A172 (cell line): ENCODE results near the gene ZNF280B. TPM values are rescaled to one million over a fixed set of nuclear protein-coding genes. Genes with fewer than 3 reads are reported as not detected.

Experiments
- DNase-seq: peaks from one replicate; pipeline ENCODE4 v3.0.0-alpha.2; 2015; ENCODE audit warnings: low spot score
- total RNA-seq: library from RNA; depleted of rRNA; stranded (reverse); fragments of >200 nt; shearing (Covaris generic); gene quantifications from 2 replicates; pipeline ENCODE4 v1.2.3, GENCODE V29; 2014; rRNA removed

Gene ZNF280B, protein sequence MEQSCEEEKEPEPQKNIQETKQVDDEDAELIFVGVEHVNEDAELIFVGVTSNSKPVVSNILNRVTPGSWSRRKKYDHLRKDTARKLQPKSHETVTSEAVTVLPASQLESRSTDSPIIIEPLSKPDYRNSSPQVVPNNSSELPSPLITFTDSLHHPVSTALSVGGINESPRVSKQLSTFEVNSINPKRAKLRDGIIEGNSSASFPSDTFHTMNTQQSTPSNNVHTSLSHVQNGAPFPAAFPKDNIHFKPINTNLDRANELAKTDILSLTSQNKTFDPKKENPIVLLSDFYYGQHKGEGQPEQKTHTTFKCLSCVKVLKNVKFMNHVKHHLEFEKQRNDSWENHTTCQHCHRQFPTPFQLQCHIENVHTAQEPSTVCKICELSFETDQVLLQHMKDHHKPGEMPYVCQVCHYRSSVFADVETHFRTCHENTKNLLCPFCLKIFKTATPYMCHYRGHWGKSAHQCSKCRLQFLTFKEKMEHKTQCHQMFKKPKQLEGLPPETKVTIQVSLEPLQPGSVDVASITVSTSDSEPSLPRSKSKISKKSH
- 3.0 TPM in 2 replicates for total RNA-seq

DNA sequence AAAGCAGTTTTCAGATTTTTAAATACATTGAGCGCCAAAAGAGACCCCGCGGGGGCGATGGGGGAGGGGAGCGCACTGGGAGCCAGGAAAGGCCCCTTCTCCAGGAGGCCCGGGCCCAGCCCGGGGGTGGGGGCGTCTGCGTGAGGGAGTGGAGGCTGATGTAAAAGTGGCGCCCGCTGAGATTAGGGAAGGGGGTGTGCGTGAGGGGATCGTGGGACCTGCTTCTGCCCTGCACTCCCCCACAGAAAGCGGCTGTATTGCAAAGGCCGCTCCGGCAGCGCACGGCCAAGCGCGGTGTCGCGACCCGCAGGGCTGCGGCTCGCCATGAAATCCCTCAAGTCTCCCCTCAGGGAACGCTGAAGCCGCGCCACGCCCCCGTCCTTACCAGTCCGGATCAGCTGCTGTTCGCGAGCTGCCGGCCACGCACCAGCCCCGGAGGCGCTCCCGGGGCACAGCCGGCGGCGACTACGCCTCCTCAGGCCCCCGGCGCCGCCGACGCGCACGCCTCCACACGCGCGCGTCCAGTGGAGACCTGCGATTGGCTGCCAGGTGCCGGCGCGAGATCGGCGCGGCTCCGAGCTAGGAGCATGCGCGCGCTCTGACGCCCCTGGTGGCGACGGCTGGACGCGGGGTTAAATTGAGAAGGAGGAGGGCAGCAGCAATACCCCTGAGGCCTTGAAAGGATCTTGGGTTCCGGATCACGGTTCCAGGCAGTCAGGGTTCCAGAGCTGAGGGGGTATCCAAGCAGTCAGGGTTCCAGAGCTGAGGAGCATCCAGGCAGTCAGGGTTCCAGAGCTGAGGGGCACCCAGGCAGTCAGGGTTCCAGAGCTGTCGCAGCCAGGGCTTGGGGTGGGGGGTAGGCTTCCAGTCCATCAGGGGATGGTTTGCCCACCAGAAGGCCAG, at the start of gene ZNF280B:
Gene ZNF280B (minus strand): TSS at position 469 of the 903 bp plus-strand sequence. CDS start 19,344 bp downstream, outside the sequence.
- peak; percentile 55 for DNase-seq

DNA sequence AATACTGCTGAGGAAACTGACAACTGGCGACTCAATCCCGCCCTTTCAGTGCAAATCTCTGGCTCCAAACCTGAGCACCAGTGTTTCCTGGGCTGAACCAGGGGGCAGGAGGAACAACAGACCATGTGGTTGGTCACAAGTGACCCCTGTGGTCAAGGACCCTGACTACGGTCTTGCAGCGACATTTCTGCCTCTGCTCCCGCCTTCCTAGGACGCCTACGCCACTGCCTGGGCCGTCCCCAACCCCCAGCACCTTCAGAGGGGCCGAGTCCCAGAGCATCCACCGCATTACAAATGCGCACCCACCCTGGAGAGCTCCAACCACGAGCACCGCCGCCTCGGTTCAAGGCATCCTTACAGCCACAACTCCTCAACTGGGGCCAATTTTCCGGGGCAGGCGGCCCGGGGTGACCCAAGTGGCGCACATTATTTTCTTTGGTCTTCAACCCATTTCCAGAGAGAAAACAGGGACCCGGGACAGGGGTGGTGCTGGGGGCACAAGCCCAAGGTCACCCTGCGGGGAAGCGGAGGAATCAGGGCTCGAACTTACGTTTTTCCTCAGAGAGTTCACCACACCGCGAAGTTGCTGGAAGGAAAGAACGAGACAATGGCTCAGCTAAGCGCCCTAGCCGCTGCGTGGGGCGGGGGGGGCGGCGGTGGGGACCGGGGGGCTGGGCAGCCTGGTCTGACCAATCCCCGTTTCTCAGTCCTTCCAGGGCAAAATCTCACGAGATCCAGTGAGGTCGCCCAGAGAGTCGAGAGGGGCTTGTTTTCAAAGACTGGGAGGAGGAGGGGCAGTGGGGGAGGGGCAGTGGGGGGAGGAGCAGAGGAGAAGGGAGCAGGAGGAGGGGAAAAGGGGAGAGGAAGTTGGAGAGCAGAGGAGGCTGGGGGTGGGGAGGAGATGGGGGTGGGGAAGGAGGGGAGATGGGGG, 48.7 kb upstream of the ZNF280B start:
- no peak for DNase-seq

DNA sequence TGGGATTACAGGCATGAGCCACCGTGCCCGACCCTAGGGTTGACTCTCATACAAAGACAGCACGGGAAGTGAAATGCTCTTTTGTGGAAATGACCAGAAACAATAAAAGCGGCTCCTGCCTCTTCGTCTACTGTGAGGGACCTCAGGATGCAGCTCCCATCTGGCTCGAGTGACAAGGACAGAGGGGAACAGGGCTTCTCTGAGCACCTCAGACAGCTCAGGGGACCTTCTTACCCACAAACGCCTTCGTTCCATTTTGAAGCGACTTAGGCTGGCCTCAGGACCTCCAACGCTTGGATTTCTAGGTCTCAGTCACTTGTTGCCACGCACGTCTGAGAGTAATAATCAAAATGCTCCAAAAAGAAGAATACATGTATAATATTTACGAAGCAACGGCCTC, 48.0 kb upstream of the ZNF280B start:
- no peak for DNase-seq

DNA sequence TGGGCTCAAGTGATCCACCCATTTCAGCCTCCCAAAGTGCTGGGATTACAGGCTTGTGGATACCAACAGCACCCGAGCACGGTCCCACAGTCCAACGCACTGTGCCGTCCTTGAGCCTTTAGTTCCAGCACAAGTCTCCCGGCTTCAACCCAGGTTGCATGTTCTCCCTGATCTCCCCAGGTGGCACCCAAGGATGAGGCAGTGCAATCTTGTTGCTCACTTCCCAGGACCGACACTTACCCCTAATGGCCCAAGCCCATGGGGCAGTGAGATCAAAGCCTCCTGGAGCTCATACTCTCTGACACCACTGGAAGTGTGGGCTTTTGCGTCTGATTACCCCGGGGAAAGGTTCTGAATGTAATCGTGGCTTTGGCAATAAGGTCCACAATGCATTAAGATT, 47.1 kb upstream of the ZNF280B start:
- DNase-seq, result no peak

DNA sequence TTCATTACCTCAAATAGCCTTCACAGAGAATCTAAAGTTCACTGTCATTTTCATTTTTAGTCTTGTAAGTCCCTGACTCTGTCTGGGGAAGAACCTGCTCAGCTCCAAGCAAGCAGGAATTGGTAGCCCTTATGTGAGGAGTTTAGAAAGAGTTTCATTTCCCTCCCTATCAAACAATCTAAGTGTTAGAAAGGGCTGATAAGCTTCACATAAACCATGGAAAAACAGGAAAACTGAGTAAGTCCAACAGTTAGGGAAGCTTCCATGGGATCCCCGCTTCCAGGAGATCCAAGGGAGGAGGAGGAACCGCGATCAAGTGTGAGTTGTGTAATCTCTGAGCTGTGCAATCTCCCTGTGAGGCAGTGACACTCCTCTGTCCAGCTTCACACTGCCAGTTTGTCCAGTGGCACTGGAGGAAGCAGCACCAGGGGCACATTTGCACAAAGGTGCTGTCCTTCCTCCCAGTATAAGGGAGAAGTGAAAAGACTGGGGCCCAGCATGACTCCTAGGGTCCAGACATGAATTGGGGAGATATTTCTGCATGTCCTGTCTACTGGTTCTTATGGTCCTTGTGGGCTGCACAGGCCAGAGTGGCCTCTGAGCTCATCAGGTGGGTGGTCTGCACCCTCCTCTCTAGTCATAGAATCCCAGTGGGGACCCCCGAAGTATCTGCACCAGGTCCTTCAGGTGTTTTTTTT, 46.2 kb upstream of the ZNF280B start:
- DNase-seq, result no peak

DNA sequence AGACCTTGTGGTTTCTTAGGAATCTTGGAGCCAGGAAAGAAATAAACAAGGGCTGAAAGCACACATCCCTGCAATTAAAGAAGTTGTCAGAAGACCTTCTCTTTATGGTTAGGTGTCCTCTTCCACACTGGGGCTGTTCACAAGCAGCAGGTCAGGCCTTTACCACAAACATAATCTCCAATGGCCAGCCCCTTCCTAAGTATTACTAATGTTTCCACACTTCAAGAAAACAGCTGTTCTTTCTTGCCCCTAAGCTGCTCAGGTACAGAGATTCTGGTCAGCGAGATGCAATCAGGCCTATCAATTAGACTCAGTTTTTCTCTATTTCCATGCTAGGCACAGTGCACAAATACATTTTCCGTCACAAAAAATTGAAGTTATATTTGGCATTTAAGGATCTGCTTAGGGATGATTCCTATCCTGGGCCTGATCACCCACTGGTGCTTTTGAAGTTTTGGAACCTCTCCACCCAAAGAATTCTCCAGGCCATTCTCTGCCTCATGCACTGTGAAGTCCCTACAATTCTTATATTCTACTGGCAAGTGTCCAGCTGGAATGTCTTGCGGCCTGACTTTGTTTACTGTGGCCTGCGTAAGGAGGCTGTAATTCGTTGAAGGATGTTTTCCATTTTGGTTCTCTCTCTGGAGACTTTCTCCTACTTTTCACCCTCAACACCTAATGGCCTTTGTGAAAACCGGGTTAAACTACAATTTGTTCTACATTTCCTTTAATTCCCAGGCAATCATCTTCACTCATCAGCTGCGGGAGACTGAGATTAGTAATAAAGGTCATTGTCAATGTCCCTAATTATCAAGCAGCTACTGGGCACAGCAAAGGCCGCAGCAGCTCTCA, 45.4 kb upstream of the ZNF280B start:
- no peak for DNase-seq

DNA sequence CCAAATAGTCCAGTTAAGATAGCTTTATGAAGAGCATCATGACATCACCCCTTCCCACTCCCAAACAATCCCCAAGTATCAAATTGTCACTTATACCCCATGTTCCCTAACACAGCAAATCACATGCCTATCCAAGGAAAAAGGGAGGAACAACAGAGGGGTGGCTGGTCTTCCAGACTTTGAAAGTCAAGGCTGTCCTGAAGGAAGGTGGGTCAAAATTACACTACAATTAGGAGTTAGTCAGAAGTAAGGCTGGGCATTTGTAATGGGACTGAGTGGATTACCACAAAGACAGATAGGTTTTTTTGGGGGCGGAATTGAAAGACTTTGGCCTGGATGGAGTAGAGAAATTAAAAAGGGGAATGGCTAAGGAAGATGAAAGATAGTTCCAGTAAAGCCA, 44.6 kb upstream of the ZNF280B start:
- no peak for DNase-seq

DNA sequence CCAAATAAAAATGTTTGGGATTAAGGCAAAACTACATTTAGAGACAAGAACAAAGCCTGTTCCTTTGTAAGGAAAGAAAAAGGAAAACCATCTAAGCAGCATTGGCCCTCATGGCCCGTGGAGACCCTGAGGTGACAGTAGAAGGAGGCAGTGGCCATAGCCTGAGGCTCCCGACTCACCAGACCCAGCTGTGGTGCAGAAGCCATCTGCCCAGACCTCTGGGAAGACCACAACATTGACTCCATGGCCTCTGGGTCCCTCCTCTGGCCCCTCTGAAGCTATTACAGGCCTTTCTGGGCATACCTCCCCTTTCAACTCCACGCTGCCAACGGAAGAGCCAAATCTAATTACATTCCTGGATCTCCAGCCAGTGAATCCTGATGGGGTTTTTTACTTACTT, 44.1 kb upstream of the ZNF280B start:
- DNase-seq, result no peak

DNA sequence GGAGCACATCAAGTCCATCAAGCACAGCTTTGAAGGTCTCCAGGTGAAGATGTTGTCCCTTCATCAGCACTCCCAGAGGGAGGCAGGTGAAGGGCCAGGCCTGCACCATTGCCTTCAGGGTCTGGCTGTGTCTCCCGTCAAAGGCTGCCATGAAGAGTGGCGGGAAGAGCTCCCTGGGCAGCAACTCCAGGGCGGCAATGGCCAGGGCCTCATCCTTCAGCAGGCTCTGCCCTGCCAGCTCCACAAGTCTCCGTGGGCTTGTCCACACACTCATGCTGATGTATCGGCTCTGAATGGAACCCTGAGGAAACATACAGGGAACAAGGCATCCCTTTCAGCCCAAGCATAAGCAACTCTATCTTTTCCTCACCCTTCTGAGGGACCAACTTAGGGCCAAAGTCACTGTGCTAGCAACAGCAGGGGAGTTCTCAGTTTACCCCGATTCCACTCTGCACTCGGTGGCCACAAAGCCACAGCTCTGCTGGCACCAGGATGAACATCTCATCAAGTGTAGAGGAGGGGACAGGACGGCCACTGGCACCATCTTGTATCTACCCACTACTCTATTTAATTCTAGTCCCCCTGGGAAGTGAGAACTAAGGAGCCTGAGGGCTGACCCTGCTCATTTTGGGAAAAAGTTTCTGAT, 42.4 kb upstream of the ZNF280B start:
- no peak for DNase-seq

DNA sequence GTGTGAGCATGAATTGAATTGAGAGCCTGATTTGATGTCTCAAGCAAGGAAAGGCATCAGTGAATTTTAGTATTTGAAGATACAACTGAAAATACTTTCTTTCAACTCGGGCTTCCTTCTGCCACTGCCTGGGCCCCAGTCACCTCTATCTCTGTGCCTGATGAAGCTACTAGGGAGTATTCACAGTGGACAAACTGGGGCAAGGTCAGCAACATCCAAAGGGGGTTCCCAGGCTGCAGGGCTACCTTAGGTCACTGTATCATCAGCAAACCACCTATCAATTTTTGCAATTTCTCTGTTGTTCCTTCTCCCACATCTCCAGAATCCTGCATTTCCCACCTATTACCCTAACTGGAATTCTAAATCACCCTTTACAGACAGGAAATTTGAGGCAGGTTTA, 40.4 kb upstream of the ZNF280B start:
- DNase-seq, result no peak

DNA sequence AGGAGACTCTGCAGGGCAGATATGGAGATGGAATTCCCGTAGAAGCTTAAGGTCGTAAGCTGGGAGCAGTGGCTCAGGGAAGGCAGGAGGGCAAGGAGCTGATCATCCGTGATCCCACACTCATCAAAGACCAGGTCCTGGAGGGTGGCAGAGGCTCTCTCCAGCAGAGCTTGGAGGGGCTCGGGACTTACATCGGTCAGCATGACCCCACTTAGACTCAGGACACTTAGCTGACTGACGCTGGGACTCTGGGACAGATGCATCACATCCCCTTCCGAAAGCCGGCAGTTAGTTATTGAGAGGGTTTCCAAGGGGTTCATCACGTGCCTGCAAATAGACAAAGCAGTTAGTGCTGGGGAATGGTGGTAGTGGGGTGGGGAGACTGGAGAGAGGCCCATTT, 39.8 kb upstream of the ZNF280B start:
- no peak for DNase-seq

DNA sequence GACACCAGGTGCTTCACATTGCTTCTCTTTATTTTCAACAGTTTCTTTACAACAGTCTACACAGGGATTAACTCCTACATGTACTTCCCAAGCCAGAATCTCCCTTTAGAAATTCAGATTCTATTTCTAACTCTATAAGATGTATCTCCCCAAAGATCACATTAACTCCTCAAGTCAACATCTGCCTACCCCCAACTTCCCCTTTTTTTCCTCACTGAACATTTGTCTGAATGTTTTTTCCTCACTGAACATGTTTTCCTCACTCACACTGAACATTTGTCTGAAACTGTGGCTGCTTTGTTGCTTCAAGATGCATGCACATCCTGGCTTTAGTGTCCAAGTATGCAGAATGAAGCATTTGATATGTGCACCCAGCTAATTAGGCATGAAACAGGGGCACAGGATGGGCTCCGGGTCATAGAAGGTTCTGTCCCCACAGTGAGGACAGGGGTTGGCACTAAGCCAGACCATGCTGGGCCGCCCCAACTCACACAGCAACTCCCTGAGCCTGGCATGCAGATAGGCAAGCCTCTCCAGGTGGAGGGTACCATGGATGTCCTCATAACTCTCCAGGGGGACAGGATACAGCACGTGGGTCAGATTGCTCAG, 39.3 kb upstream of the ZNF280B start:
- DNase-seq, result no peak

DNA sequence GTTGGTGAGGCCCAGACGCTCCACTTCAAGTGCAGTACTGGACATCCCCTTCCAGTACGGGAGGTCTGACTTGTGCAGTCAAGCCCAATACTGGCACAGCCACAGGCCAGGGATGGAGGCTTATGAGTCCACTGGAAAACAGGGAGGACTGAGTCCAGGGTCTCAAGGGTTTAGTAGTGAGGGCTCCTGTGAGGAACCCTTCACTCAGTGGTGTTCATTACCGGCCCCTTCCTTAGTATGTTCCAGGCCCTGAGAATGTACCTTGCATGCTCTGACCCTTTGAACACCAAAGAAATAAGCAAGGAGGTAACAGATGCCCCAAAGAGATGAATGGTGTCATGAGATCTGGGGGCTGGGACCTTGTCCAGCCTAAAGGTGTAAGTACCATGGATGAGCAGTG, 38.7 kb upstream of the ZNF280B start:
- DNase-seq, result no peak

DNA sequence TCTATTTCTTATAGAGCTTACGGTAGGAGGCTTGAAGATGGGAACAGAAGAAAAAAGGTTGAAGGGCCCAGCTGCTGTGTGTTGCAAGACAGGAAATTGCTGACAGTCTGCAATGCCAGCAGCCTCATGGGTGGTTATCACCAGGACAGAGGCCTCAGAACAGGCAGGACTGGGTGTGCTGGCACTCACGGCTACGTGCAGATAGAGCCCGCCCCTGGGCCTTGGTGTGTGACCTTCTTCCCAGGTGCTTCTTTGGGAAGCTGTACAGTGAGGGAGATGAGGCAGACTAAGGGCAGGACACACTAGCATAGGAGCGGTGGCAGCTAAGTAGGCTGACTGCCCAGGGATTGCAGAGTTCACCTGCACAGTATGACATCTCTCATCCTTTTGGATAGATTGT, 37.9 kb upstream of the ZNF280B start:
- DNase-seq, result no peak

DNA sequence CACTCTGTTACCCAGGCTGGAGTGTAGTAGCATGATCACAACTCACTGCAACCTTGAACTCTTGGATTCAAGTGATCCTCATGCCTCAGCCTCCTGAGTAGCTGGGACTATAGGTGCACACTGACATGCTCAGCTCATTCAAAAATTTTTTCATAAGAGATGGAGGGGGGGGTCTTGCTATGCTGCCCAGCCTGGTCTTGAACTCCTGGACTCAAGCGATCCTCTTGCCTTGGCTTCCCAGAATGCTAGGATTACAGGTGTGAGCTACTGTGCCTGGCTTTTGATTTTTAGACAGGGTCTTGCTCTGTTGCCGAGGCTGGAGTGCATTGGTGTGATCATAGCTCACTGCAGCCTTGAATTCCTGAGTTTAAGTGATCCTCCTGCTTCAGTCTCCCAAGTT, 36.5 kb upstream of the ZNF280B start:
- DNase-seq, result no peak

DNA sequence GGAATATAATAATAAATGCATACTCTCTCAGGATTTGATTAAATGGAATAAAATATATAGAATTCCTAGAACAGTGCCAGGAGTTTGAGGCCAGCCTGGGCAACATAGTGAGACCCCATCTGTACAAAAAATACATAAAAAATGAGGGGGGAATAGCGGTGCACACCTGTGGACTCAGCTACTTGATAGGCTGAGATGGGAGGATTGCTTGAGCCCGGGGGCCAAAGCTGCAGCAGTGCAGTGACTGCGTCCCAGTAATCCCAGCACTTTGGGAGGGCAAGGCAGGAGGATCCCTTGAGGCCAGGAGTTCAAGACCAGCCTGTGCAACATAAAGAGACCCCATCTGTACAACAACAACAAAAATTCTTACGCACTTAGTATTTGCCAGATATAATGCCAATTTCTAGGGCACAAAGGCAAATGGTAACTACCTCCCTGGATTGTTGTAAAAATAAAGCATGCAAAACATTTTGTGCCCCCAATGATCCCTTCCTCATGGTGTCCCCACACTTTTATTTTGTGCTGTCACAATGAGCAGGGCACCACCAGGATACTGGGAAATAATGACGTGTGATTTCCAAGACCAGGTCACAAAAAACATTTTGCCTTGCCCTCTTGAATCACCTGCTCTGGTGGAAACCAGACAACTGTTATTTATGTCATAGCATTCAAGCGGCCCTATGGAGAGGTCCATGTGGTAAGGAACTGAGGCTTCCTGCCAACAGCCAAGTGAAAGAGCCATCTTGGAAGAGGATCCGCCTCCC, 29.9 kb upstream of the ZNF280B start:
- DNase-seq, result no peak

DNA sequence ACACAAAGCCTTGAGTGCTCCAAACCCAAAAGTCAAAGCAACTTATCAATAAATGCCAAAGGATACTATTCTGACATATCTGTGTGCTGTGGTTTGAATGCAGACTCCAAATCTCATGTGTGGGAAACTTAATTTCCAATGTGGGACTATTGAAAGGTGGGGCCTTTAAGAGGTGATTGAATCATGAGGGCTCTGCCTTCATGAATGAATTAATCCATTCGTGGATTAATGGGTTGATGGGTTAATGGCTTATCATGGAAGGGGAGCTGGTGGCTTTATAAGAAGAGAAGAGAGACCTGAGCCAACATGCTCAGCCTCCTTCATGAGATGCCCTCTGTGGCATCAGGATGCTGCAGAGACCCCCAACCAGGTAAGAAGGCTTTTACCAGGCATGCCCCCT, 28.4 kb upstream of the ZNF280B start:
- no peak for DNase-seq

DNA sequence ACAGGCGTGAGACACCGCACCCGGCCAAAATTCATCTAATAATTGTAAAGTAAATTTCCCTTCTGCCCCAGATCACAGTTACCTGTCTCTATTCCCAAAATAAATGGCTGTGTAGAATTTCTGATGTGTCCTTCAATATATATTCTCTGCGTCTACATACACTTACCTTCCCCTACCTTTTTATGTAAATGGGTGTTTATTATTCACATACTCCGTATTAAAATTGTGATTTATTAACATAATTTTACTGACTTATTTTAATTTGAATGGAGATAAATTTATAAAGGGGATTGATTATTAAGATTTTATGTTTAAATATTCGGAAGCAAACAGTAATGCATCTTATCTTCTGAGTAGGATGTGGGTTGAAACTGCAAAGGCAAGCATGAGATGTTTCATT, 28.0 kb upstream of the ZNF280B start:
- DNase-seq, result no peak
